HG03025 (cell line): ENCODE results near the gene ANO2.

ENCODE experiments used
- ATAC-seq: cut with Tn5 transposase; IDR thresholded peaks from one replicate; pipeline ENCODE4 v1.9.1; 2021; ENCODE audit warnings: mild to moderate bottlenecking, moderate library complexity; ENCODE audit not compliant: unreplicated experiment, low FRiP score

ANO2 gene

DNA sequence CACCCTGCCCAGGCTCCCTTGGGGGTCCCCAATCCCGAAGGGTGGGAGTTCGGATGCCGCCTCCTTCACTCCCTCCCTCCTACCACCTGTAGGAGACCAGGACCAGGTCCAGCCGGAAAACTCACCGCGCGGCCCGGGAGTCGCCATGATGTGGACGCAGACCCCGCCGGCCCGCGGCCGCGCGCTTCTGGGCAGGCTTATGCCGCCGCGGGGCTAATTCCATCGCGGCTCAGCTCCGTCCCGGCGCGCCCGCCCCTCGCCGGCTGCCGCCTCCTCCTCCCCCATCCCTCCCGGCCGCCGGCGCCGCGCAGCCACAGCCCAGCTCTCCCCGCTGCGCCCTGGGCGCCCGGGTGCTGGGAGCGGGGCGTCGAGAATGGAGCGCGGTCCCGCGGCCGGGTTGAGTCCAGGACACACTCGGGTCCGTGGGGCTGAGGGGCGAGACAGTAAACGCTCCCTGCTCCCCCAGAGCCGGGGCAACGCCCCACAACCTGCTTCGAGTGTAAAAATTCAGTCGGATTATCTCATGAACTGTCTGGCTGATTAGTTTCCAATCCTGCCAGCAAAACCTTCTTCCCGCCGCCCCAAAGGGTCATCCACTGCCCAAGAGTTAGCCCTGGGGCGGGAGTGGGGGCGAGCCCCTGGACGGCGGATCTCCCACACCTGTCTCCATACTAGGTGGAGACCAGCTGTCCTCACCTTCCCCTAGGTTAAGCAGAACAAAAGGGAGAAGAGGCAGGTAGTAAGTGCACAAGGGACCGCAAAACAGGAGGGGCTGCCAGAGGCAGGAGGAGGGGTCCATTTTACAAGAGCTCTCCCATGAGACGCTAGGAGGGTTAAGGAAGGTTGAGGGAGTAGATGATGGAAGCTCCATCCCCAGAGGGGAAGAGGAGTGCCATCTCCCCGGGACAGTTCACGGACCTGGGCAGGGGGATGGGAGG, at the start of gene ANO2:
Gene ANO2 (minus strand): TSS at position 189 of the 938 bp plus-strand sequence. CDS start 42 bp downstream, at position 147.
- no peak for ATAC-seq

DNA sequence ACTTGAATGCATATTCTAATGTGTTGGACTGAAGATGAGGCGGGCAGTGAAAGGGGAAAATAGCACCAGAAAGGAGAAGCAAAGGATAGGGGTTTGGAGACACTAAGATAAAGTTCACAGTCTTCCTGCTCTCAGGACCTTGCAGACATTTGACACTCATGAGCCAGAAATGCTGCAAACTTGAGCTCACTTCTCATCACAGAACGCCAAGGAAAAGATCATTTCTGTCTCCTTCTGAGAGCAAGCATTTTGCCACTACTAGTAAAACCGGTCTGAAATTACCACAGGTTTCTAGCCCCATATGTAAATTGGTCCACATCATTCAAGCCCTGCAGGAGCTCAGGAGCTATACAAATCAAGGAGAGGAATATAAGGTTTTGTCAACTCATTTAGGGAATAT, 44.6 kb upstream of the ANO2 start:
- no peak for ATAC-seq

DNA sequence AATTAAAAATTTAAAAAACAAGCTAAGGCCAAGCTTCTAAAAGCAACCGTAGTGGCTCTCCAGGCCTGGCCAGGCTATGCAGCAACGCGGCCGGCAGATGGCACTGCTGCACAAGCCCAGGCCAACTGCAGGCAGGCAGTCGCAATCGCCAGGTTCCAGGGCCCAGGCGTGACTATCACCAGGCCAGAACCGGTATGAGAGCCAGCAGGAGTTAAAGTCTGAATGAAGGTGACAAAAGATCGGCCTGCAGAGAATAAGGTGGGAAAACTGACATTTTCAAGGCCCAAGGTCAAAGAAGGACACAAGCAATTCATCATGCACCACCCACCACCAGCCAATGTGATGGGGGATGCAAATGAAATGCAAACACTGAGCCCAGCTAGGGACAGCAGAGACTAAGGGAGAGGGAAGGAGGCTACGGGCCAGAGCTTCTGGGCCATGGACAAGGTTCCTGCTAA, 43.6 kb upstream of the ANO2 start:
- ATAC-seq = no peak

DNA sequence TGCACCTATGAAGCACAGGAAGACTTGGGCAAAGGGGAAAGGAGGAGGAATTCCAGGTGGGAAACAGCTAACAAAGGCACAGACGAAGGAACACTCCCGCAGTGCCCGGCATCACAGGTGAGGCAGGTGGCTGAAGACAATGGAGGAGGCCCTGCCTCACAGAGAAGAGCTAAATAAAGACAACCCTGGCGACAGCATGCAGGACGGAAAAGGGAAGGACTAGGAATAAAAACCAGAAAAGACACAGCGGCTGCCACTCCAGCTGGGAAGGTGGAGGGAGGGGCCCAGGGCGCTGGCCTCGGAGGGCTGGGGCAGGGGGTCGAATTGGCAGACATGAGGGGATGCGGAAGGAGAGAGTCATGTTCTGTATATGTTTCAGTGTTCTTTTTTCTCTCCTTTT, 43.0 kb upstream of the ANO2 start:
- no peak for ATAC-seq

DNA sequence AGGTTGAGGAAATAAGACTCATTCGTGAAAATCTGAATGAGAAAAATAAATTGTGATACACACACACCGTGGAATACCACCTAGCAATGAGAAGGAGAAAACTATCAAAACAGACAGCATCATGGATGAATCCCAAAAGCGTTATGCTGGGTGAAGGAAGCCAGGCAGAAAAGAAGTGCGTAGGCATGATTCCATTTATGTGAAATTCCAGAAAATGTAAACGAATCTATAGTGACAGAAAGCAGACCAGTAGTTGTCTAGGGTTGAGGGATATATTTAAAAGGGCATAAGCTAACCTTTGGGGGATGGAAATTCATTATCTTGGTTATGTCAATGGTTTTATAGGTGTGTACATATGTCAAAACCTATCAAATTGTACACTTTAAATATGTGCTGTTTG, 42.5 kb upstream of the ANO2 start:
- ATAC-seq = no peak

DNA sequence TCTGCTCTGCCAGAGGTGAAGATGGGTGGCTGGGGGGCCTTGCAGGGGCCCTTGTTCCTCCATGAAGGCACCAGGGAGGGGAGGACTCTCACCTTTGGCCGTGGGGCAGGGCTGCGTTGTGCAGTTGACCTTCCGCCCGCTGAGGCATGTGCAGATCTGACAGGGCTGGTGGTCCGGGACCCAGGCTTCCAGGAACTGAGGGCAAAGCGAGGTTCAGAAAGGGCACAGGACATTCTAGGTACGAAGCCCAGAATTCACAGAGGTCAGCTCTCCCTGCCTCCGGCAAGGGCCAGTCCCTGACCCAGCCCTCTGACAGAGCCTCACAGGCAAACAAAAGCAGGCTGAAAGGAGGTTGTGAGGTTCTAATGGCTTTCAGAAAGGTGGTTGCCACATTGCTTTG, 40.4 kb upstream of the ANO2 start:
- ATAC-seq = no peak

DNA sequence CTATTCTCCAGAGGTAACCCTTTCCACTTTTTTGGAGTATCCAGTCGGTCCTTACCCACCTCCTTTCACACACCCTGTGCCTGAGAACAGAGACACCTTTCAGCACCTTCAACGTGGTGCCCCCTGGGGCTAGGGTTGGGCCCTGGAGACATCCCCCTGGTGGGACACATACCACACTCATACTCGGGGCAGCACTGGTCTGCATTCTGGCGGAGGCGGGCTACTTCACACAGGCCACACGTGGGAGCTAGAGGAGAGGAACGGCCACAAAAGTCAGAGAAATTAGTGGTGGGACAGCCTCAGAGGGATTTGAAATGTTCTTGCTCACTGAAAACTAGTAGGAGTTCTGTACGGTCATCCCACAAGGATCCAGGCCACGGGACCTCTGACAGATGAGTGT, 39.8 kb upstream of the ANO2 start:
- no peak for ATAC-seq

DNA sequence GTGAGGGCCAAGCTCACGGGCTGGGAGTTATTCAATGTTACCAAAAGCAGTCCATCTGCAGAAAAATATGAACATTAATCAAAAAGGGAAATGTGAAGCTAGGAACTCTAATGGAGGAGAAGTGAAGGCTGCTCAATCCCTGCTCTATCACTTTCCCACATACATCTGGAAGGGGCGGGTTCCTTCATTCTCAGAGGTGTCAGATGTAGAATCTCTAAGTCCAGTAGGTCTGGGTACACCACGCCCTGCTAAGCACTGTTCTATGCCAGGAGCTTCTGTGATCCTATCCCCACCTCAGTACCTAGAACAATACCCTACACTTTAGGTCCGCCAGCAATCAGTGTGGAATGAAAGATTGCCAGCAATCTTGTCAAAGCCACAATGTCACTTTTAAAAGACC, 37.0 kb upstream of the ANO2 start:
- no peak for ATAC-seq

DNA sequence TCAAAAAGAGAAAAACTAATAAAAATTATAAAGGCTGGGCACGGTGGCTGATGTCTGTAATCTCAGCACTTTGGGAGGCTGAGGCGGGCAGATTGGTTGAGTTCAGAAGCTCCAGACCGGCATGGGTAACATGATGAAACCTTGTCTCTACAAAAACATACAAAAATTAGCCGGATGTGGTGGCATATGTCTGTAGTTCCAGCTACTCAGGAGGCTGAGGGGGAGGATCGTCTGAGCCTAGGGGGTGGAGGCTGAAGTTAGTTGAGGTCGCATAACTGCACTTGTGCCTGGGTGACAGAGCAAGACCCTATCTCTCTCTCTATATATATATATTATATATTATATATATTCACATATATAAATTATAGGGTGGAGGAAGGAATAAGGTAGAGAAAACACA, 32.5 kb upstream of the ANO2 start:
- ATAC-seq = no peak

DNA sequence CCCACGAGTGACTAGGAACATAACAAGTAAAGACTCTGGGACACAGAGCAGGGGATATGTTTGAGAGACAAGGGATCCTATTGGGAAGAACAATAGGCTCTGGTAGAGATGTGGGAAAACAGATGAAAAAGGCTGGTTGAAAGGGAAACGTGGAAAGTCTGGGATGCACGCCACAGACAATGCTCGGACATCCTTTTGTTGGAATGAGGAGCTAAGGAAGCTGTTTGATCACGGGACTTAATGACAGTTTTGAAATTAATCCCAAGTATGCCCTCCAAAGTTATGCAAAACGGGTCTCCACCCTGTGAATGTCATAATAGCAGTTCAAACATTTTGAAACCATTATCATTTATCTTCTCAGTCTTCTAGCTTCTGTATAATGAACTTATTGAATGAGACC, 31.7 kb upstream of the ANO2 start:
- ATAC-seq = no peak

DNA sequence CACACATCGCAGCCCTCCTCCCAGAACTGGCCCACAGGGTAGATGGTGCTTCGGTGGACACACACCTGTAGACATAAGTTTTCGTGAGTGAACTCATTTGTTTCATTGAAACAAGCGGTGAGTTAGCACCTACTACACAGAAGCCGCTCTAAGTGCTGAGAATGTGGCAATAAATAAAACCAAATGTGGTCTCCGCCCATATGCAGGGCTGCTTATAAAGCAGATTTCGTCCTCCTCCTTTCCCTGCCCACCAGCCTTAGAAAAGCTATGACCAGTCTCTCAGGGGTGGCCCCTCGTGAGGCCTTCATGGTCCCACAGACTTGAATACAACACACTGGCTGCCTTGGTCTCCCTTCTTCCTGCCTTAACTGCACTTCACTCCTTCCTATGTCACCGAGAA, 31.1 kb upstream of the ANO2 start:
- ATAC-seq = no peak

DNA sequence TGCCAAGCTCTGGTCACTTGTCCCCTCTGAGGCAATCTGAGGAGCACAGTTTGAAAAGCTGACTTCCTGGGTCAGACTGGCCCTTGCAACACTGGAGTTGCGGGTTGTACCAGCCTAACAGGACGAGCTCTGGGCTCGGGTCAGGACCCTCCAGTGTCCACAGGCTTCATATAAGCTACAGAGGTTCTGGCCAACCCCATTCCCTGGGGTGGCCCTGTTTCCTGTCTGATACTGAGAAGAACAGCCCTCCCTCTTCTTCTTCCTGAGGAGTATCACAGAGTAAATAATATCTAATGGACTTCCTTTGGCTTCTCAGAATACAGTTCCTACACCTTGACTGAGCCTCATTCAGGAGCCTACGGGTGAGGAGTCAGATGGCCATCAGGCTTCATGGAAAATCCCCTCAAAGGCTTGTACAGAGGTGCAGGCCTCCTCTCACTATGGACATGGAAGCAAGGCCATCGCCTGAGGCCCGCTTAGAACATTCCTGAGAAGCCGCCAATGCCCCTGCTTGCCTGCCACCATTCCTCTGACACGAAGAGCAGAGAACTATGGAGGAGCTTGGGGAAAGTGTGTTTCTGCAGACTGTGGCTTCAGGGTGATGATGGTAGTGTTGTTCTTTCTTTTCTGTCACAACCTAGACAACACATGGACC, 28.5 kb upstream of the ANO2 start:
- ATAC-seq = no peak

DNA sequence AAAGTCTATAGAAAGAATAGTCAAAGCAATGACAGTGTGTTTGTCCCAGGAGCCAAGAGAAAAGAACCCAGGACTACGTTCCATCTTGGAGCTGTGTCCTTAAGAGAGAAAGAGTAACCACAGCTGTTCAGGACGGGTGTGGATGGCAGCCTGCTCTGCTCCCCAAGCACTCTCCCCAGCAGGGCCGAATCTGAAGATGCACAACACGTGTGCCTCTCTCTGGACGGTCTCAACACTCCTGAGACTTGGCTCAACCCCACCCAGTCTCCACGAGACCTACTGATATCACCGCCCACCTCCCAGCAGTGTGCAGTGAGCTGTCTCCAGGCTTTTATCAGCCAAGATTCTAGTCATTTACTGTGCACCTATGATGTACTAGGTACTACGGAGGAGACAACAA, 27.3 kb upstream of the ANO2 start:
- no peak for ATAC-seq

DNA sequence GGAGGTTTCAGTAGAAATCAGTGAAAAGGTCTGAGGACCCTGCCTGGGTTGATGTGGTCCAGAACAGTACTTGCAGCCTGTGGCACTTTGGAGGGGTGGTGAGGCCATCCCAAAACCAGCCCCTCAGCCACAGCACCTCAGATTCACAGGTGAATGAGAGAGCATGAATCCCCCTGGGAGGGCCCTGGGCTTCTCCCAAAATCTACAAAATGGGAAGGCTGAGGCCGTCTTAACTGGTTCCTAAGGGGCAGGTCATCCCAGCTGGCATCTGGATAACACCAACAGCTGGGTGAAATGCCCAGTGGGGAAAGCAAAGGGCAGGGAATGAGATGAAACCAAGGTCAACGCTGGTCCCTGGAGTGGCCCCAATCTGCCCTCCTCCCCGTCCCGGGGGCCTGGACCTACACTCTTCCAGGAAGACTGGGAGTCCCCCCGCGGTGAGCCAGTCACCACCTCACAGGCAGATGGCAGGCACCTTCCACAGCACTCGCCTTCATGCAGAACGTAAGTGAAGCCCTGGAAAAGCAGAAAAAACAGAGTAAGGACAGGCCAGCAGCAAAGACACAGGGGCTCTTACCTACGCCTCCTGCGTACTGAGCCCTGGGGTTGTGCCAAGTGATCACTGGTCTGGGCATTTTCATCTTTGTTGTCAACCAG, 26.3 kb upstream of the ANO2 start:
- ATAC-seq = no peak

DNA sequence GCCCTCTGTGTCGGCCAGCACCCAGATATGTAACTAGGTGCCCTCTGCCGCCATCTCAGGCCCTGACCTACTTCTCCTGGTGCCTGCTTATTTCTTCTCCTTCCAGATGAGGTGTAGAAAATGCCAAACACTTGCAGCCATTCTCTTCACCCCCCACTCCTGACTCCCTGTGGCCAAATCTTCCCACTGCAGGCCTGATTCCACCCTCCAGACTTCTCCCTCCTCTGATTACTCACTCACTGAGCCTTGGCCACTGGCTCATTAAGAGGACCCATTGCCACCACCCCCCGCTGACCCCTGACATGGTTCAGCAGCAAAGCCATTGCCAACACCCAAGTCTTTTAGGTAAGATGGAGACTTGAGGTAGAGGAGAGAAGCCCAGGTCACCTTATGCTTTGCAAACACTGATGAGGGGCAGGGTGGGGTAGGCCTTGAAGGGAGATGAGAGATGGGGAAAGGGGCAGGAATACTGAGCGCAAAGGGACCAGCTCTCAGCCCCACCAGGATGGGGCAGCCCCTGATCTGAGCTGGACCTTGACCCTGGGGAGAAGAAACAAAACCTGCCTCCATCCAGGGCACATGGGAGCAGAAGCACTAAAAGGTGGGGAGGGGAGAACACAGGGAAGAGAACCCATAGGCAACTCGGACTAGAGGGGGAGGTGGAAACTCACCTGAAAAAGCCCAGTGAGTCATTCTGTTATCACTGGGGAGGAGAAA, 25.1 kb upstream of the ANO2 start:
- no peak for ATAC-seq

DNA sequence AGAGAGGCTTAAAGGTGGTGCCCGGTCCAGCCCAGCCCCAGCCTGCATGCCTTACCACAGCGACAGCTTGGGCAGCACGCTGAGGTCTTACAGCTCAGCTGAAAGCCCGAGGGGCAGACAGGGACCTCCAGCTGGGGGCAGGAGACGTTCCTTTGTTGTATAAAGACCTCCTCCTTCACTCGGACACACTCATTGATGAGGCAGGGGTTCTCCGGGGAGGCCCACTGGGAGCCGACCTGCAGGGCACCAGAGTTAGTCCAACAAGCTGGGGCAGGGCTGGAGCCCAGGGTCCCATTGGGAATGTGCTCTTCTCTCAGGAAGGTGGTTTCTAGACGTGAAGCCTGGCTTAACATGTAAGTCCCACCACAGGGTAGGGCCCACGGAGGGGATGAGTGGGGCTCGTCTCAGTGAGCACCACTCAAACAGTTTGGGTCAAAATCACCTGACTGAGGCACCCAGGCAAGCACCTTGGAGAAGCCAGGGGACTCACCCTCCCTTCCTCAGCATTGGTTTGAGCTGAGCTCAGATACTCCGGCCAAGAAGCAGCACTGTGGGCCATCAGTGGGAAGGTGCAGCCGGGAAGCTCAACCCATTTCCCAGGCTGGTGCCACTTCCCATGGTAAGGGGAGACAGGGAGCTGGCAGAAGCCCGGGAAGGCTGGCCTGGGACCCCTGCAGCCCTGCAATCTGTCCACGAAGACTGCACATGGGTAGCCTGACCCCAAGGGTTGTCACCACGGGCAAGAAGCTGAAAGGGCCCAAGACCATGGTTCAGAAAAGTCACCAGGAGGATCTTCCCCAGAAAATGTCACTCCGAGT, 24.3 kb upstream of the ANO2 start:
- ATAC-seq = no peak

DNA sequence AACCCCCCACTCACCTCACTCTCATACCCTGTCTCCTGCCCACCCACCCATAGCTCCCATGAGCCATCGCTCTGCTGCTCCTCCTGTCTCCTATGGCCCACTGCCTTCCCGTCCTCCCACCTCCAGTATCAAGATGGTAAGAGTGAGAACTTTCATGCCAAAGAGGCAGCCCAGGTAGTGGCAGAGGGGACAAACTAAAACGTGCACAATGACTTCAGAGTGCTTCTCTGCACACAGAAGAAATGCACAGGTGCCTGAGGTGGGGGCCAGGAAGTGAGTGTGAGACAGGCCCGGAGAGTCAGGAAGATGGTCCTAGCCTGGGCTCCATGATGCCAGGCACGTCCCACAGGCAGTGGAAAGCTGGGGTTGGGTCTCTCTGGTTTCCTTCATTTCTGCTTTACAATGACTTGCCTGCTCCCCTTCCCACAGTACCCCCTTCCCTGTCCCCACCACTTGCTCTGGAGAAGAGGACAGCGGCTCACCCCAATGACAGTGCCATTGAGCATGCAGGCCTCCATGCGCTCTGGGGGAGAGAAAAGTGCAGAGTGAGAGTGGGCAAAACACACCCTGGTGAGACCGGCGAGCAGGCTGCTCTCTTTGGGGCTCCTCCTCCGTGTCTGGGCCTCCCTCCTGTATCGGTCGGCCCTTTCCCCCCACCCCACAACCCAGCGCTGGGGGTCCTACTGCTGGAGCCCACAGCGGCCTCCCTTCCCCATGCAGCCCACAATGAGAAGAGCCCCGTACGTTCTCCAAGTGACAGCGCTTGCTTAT, 22.8 kb upstream of the ANO2 start:
- ATAC-seq = no peak

DNA sequence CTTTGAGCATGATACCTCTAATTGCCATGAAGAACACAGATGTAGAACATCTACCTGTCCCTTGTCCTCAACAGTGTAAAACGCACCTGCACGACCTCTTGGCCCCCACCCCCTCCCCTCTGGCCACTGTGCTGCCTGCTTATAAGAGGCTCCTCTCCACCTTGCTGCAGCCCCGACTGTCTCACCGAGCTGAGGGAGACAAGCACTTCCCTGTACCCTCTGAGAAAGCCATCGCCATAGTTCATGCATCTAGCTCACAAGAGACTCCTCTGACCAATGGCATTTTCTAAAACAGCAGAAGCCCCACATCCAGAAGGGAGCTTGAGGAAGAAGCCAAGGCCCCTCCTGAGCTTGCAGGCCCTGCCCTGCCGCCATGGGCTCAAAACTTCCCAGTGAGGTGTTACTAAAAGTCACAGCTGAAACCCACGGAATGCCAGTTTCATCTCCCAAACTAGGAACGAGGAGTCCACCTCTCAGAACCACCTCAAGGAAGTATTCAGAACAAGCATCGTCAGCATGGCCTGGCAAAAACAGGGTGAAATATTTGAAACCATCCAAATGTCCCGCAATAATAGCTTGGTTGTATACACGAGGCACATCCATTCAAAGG, 21.5 kb upstream of the ANO2 start:
- no peak for ATAC-seq

DNA sequence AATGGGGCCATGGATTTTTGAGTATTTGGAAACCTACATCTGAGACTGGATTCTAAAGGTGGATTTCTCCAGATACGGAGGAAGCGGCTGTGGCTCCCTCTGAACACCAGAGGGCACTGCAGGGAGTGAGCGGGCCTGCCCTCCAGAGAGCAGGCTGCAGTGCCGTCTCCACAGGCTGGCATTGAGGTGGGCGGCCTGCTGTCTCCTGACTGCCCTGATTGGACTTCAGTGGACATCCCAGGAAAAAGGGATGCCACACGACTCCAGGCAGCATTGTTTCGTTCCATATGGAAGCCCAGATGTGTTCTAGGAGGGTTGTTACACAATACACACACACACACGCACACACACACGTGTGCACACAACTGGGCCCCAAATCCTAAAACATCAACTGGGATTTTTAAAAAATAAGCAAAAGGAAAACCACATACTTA, 20.9 kb upstream of the ANO2 start:
- ATAC-seq = no peak
